Breast epithelium (tissue), 3 donors: ENCODE data around the gene TBC1D2.

Experiments used
- CTCF ChIP-seq, 3 donors: fragments of 450-650 bp; IDR thresholded peaks; one replicate each; pipeline ENCODE4 v1.5.1; 2016 to 2017; ENCODE audit warnings: antibody characterized with exemption in 3 of 3, mild to moderate bottlenecking in 3 of 3, moderate library complexity in 3 of 3
- POLR2A ChIP-seq: fragments of 450-650 bp; IDR thresholded peaks from one replicate; pipeline ENCODE4 v1.6.1; 2016; ENCODE audit warnings: antibody characterized with exemption, mild to moderate bottlenecking, moderate library complexity
- POLR2AphosphoS5 ChIP-seq, 3 donors: sonication (generic); formaldehyde crosslinking; IDR thresholded peaks; one replicate each; pipeline ENCODE4 v1.6.1; 2017; ENCODE audit warnings: antibody characterized with exemption in 3 of 3

DNA sequence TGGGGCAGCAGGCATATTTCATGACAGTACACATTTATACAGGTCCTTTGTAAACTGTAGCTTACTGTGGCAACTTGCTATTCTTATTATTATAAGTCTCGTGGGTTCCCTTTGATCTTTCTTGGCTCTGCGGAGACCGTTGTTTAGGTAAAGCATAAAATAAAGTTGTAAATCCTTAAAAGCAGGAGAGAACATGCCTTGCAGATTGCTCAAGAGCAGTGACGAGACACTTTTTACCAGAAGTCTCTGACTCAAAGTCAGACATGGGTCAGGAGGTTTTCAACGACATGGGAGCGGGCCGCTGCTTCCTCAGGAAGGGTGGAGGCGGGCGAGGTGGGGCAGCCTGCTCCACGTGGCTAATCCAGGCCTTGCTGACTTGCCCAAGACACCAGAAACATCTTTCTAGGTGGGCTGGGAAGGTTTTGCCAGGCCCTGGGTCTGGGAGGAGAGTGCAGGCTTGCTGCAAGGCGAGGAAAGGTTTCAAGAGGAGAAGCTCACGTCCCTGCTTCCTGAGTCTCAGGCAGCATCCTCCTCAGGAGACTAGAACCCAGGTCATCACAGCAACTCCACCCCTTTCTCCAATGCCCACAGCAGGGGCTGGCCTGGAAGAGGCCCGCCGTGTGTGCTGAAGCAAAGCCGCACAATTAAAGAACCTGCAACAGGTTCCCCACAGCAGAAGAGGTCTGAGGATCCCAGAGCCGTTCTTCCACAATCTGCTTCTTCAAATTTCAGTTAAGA lies 6.5 kb downstream of the TBC1D2 start:
- TF ChIP-seq POLR2A: no peak
- TF ChIP-seq CTCF (IDR thresholded peaks at IDR 0.05): no peak
- peak in 1 of 3 donors; percentile 61 for TF ChIP-seq POLR2AphosphoS5 (IDR thresholded peaks at IDR 0.05)
